ENCODE data around the gene DNAH9.
"Not testable (repeated sequence)": the region's sequence is repeated elsewhere in the genome, so short reads cannot be mapped to it uniquely, and the experiment has no call there.

Gene DNAH9

DNA sequence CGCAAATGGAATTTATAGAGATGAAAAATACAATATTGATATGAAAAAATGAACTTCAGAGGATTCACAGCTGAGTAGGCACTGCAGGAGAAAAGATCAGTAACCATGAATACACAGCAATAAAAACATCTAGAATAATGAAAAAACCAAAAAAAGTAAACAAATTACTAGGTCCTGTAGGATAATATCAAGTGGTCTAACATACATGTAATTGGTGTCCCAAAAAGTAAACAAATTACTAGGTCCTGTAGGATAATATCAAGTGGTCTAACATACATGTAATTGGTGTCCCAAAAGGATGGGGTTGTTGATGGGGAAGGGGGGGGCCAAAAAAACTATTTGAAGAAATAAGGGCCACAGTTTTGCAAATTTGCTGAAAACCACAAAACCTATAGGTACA, 355.7 kb downstream of the DNAH9 start:
- no peak for DNase-seq (ENCODE audit: extremely low spot score)
- ChIA-PET POLR2A (no interaction called here), CTCF (no interaction called here)
- TF ChIP-seq, protein P1, sequence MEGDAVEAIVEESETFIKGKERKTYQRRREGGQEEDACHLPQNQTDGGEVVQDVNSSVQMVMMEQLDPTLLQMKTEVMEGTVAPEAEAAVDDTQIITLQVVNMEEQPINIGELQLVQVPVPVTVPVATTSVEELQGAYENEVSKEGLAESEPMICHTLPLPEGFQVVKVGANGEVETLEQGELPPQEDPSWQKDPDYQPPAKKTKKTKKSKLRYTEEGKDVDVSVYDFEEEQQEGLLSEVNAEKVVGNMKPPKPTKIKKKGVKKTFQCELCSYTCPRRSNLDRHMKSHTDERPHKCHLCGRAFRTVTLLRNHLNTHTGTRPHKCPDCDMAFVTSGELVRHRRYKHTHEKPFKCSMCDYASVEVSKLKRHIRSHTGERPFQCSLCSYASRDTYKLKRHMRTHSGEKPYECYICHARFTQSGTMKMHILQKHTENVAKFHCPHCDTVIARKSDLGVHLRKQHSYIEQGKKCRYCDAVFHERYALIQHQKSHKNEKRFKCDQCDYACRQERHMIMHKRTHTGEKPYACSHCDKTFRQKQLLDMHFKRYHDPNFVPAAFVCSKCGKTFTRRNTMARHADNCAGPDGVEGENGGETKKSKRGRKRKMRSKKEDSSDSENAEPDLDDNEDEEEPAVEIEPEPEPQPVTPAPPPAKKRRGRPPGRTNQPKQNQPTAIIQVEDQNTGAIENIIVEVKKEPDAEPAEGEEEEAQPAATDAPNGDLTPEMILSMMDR (IDR thresholded peaks at IDR 0.05; ENCODE audit: control extremely low read depth, extremely low read depth, low read depth, missing control alignments) = no peak

DNA sequence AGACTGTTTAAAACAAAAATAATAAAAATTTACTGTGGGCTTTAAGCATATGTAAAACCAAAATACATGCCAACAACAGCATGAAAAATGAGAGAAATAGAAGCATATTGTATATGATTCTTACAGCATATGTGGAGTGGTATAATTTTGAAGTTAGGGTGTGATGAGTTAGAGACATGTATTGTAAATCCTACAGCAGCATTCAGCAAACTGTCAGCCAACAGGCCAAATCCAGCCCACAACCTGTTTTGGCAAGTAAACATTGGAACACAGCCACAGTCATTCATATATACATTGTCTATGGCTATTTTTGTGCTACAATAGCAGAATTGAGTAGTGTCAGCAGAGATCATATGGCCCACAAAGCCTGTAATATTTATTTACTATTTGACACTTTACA, 356.7 kb downstream of the DNAH9 start:
- ChIA-PET CTCF (no interaction called here), POLR2A (no interaction called here)
- DNase-seq (ENCODE audit: extremely low spot score) = no peak
- TF ChIP-seq, protein P1 (IDR thresholded peaks at IDR 0.05; ENCODE audit: control extremely low read depth, extremely low read depth, low read depth, missing control alignments) = no peak

GRCh38 chr17:11969565-11969964, 371.3 kb downstream of the DNAH9 start:
- CTCF ChIA-PET = interaction anchor here (0.6 kb wide), 1 partner anchor 9 kb away, joined by 3 read pairs; no protein-coding TSS in a partner anchor
- POLR2A ChIA-PET = no interaction called here
- no peak for DNase-seq (ENCODE audit: extremely low spot score)
- TF ChIP-seq, protein P1 (IDR thresholded peaks at IDR 0.05; ENCODE audit: control extremely low read depth, extremely low read depth, low read depth, missing control alignments) = no peak

GRCh38 chr17:11972741-11973140, 374.5 kb downstream of the DNAH9 start:
- DNase-seq (ENCODE audit: extremely low spot score); CTCF ChIA-PET; POLR2A ChIA-PET: not testable (repeated sequence)

DNA sequence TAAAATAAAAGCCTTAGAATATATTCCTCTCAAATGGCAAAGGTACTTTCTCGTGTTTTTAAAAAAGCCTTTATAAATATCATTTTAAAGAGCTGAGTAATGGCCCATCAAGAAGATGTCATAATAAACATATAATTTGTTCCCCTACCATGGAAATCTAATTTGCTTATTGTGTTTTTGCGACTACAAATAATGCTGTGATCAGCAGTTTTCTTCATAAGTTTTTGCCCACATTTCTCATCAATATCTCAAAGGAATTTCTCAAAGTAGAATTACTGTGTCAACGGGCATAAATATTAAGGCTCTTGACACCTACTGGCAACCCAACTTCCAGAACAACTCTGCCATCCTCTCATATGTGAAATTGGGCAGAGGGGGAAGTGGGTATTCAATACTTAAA, 381.5 kb downstream of the DNAH9 start:
- ChIA-PET CTCF (interaction anchor here (1.3 to 1.4 kb wide), 3 partner anchors 9 to 18 kb away, joined by 3 to 4 read pairs (median 3); partner anchors contain the start of gene ZNF18), POLR2A (no interaction called here)
- DNase-seq (ENCODE audit: extremely low spot score) = no peak
- TF ChIP-seq, protein P1 (IDR thresholded peaks at IDR 0.05; ENCODE audit: control extremely low read depth, extremely low read depth, low read depth, missing control alignments) = no peak

DNA sequence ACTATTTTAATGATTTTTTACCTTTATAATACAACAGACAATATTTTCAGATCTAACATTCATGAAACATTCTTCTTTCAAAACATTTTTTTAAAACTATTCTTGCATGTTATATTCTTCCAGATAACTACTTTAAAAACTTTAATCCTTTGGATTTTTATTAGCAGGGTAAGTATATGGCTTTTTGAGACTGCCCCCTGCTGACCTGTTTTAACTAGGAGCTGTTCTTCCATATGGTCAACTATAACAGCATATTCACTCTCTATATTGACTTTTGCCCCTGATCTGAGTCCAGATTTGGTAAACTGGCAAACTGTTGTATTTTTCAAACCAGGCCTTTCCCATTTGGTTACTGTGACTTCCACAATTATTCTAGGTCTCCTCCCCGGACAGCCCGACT, 382.5 kb downstream of the DNAH9 start:
- no peak for DNase-seq (ENCODE audit: extremely low spot score)
- CTCF ChIA-PET = interaction anchor here (0.7 to 1.3 kb wide), 3 partner anchors 10 to 1105 kb away, joined by 3 read pairs; no protein-coding TSS in a partner anchor
- TF ChIP-seq, protein P1 (IDR thresholded peaks at IDR 0.05; ENCODE audit: control extremely low read depth, extremely low read depth, low read depth, missing control alignments) = no peak
- POLR2A ChIA-PET = no interaction called here

DNA sequence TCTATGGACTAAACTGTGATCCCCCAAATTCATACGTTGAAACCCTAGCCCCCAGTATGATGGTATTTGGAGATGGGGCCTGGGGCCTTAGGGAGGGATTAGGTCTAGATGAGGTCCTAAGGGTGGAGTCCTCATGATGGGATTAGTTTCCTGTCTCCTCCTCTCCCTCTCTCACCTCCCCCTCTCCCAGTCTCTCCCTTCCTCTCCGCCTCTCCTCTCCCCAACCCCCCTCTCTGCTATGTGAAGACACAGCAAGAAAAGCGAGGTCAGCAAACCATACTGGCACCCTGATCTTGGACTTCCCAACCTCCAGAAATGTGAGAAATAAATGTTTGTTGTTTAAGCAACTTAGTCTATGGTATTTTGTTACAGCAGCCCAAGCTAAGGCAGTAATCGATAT, 383.6 kb downstream of the DNAH9 start:
- TF ChIP-seq, protein P1 (IDR thresholded peaks at IDR 0.05; ENCODE audit: control extremely low read depth, extremely low read depth, low read depth, missing control alignments) = no peak
- ChIA-PET POLR2A (no interaction called here), CTCF (no interaction called here)
- no peak for DNase-seq (ENCODE audit: extremely low spot score)

All from GM10248 (cell line).